Heart left ventricle (tissue), 13 donors: ENCODE results near the gene NFIA.

Experiments used
- POLR2A ChIP-seq, 2 donors: fragments of 450-650 bp; IDR thresholded peaks; one replicate each; pipeline ENCODE4 v1.6.1; 2017; ENCODE audit warnings: antibody characterized with exemption in 2 of 2, mild to moderate bottlenecking in 2 of 2, moderate library complexity in 2 of 2
- TF ChIP-seq, protein P1 (sequence below), 12 donors: fragments of 200-600 bp; sonication (generic) in 4 of 12; IDR thresholded peaks; one replicate each; pipeline versions ENCODE4 v1.5.0 to v1.8.0; 2018 to 2022; ENCODE audit warnings: antibody characterized with exemption in 12 of 12, mild to moderate bottlenecking in 5 of 12
- donor health status: ischemic (EF 13 %, LVEDD 7.1; RV severe dilation, severe dysfunction).
- donor health status: DM: no; HTN: yes; CAD: no.
- donor health status: DM: no; HTN: no; CAD: no.
- donor health status: ischemic (EF 25% LVEDD 6.9; RV normal size, moderate dysfunction).
- donor health status: ischemic (EF 25% LVEDD 5.7; RV mildly dilated, moderate dysfunction).
- donor health status: ischemic (EF 35%, LVEDD 5.7; RV mildly dilated, moderate dysfunction).
- donor health status: nonischemic (EF 11% LVEDD 7.7; RV severe dilation, severe dysfunction).
- donor health status: DM: yes; HTN: yes; CAD: no.
- donor health status: PGD.
- donor health status: ischemic (EF 29% LVEDD 5.4; RV normal size, mild dysfunction).
- donor health status: nonischemic (EF 23%, LVEDD 6.1; RV moderate dilation, normal function).

- TF ChIP-seq, protein P1, sequence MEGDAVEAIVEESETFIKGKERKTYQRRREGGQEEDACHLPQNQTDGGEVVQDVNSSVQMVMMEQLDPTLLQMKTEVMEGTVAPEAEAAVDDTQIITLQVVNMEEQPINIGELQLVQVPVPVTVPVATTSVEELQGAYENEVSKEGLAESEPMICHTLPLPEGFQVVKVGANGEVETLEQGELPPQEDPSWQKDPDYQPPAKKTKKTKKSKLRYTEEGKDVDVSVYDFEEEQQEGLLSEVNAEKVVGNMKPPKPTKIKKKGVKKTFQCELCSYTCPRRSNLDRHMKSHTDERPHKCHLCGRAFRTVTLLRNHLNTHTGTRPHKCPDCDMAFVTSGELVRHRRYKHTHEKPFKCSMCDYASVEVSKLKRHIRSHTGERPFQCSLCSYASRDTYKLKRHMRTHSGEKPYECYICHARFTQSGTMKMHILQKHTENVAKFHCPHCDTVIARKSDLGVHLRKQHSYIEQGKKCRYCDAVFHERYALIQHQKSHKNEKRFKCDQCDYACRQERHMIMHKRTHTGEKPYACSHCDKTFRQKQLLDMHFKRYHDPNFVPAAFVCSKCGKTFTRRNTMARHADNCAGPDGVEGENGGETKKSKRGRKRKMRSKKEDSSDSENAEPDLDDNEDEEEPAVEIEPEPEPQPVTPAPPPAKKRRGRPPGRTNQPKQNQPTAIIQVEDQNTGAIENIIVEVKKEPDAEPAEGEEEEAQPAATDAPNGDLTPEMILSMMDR (IDR thresholded peaks at IDR 0.05) = no peak
- TF ChIP-seq POLR2A (IDR thresholded peaks at IDR 0.05) = no peak
These were observed 366.6 kb downstream of the NFIA start for GRCh38 chr1:61448914-61449313.
